ENCODE results near the gene HEXB.
A peak's percentile ranks its signal among the peaks of the same experiment; 100 is the strongest.
"Not testable (repeated sequence)": the region's sequence is repeated elsewhere in the genome, so short reads cannot be mapped to it uniquely, and the experiment has no call there.

The HEXB gene

DNA sequence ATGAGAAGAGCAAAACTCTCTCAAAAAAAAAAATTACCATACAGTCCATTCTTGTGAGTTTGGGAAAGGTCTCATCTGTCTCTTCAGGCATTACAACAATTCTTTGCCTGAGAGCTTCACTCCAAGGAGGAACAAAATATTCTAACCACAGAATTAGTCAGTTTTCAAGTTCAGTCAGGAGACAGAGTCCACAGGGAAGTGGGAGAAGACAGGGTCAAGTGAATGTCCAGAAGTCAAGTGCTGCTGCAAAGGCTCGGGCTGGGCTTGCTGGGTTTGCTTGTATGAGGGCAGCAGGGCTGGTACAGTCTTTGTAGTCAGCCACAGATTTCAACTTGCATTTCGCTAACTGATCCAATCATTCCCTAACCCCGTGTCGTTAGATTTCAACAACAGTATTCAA is 17.6 kb upstream of the HEXB start:
- TF ChIP-seq, protein P1, sequence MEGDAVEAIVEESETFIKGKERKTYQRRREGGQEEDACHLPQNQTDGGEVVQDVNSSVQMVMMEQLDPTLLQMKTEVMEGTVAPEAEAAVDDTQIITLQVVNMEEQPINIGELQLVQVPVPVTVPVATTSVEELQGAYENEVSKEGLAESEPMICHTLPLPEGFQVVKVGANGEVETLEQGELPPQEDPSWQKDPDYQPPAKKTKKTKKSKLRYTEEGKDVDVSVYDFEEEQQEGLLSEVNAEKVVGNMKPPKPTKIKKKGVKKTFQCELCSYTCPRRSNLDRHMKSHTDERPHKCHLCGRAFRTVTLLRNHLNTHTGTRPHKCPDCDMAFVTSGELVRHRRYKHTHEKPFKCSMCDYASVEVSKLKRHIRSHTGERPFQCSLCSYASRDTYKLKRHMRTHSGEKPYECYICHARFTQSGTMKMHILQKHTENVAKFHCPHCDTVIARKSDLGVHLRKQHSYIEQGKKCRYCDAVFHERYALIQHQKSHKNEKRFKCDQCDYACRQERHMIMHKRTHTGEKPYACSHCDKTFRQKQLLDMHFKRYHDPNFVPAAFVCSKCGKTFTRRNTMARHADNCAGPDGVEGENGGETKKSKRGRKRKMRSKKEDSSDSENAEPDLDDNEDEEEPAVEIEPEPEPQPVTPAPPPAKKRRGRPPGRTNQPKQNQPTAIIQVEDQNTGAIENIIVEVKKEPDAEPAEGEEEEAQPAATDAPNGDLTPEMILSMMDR (IDR thresholded peaks at IDR 0.05) = no peak
- no peak for DNase-seq (ENCODE audit: low spot score)
- no peak overlapping the region for H3K27ac ChIP-seq
- H3K4me3 ChIP-seq = no peak overlapping the region

DNA sequence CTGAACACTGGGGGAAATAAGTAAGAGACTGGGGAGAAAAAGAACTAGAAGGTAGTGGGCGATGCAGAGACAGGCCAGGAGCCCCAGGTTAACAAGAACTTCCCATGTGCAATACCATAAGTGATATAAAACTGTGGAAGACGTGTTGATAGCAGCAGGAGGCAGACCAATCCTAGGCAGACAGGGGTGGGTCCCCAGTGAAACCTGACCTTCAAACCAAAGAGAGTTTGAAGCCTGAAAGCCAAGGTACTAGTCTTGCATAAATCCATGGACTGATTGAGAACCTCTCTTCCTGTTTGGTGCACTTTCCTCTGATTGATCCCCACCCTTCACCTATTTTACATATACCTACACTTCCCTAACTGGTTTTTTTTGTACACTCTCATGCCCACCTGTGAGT is 15.2 kb upstream of the HEXB start:
- TF ChIP-seq, protein P1 (IDR thresholded peaks at IDR 0.05) = no peak
- no peak overlapping the region for H3K27ac ChIP-seq
- H3K4me3 ChIP-seq = no peak overlapping the region
- DNase-seq (ENCODE audit: low spot score) = no peak

DNA sequence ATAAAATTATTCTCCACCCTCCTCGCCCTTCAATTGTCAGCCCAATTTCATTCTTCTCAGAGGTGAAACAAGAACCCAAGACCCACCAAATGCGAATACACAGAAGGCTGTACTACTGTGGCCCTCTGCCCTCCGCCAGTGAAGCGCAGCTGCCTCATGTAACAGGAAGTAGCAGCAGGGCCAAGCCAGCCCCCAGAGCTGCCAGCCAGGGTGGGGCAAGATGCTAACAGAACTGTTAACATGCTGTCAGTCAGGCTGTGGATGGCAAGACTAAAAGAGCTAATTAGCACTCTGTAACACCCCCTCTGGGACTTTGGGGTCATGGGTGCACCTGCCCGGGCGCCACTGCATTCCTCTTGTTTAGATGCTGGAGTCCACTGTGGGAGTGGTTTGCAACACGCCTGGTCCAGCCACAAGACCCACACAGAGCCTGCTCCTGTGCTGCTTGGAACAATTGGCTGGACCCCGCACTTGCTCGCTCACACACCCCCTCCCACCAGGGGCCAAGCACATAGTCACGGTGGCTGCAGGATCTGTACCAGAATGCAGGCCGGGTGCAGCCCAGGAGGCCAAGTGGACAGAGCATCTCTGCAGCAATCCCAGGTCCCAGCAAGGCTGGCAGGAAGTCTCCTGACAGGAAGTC is 14.5 kb upstream of the HEXB start:
- DNase-seq (ENCODE audit: low spot score) = no peak
- Histone ChIP-seq H3K4me3 (no peak overlapping the region), H3K27ac (no peak overlapping the region)
- TF ChIP-seq, protein P1 (IDR thresholded peaks at IDR 0.05) = no peak

DNA sequence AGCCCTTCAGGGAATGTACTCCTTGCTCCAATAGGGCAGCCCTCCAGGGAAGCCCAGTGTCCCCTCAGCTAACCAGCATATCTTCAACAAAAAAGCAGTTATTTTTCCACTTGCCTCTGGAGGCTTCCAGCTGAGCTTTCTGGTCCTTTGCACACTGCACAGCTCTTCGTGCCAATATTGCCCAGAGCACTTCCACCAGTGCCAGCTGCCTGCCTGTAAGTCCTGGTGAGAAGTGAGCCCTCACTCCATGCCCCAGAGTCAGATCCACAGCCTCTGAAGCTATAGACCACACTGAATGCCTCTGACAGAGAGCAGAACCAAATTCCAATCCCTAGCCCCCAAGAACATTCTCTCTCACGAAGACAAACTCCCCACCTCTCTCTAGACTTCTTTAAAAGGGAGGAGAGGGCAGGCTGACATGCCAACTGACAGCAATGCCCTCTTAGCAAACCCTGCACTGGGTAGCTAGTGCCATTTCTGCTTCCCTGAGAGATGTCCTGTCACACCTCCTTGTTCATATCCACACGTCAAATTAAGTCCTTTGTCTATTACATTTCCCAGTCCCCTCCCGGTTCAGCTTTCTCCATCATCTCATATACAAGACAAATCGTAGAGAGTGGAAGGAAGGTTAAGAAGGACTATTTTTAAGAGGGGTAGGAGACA is 12.7 kb upstream of the HEXB start:
- DNase-seq (ENCODE audit: low spot score) = no peak
- Histone ChIP-seq H3K4me3 (no peak overlapping the region), H3K27ac (peak overlapping the region in 1 of 2 donors; percentile 40)
- TF ChIP-seq, protein P1 (IDR thresholded peaks at IDR 0.05) = no peak

DNA sequence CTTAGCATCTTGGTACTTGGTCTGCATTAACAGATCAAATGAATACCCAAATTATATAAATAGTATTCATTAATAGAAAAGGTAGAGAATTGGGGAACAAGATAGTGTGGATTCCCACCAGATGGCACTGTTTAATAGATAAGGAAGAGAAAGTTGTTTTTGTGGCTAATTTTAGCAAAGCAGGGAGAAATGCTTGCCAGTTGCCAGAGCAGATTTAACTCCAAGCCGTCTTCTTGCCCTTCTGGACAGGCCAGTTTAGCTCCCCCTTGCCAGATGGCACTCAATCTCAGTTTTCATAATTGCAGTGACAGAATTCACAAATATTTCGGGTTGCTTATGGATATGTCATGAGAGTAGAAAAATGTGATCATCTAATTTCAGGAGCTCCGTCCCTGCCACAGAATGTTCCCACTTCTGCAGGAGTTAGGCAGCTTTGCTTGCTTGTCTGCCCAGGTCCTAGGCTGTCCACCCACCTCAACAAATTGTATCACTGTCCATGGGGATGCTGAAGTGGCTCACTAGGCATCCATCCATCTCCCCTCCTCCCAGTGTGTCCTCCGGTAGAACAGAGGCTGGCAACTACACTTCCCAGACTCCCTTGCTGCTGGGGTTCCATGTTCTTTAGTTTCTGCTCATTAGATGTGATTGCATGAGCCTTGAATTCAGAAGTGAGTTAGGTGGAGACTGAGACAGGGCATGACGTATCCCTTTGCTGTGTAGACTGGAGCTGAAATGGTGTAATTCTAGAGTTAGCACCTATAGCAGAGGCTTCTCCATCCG is 11.8 kb upstream of the HEXB start:
- TF ChIP-seq, protein P1 (IDR thresholded peaks at IDR 0.05) = peak; percentile 36
- no peak for DNase-seq (ENCODE audit: low spot score)
- H3K27ac ChIP-seq = peak overlapping the region; percentile 40 to 62
- peak overlapping the region; percentile 60 for H3K4me3 ChIP-seq

DNA sequence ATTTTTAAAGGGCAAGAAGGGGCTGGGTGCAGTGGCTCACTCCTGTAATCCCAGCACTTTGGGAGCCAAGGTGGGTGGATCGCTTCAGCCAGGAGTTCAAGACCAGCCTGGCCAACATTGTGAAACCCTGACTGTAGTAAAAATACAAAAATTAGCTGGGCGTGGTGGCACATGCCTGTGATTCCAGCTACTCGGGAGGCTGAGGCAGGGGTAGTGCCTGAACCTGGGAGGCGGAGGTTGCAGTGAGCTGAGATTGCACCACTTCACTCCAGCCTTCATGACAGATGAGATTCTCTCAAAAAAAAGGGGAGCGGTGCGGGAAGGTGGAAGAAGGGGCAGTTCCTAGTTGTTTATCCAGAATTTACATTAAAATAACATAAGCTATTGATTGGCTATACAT is 8.6 kb upstream of the HEXB start:
- not testable (repeated sequence) for H3K27ac ChIP-seq; H3K4me3 ChIP-seq; DNase-seq (ENCODE audit: low spot score)

DNA sequence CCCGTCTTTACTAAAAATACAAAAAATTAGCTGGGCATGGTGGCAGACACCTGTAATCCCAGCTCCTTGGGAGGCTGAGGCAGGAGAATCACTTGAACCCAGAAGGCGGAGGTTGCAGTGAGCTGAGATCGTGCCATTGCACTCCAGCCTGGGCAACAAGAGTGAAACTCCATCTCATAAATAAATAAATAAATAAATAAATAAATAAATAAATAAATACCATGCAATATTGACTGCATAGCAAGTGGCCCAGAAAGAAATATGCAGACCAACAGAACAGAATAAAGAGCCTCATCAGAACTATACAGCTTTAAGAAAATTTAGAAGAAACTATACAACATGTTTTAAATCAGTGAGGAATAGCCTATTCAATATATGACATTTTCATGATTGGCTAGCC is 6.9 kb upstream of the HEXB start:
- DNase-seq (ENCODE audit: low spot score); H3K27ac ChIP-seq; H3K4me3 ChIP-seq: not testable (repeated sequence)

DNA sequence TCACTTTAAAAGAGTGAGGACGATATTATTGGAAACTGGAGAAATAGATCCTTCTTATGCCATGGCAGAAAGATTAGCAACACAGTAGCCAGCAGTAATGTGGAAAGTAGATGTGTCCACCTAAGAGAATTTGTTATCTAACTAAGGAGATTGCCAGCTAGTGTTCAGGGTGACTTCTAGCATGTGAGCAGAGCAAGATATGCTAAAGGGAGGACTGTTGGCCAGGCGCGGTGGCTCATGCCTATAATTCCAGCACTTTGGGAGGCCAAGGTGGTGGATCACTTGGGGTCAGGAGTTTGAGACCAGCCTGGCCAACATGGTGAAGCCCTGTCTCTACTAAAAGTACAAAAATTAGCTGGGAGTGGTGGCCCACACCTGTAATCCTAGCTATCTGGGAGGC is 5.7 kb upstream of the HEXB start:
- H3K27ac ChIP-seq; DNase-seq (ENCODE audit: low spot score); H3K4me3 ChIP-seq: not testable (repeated sequence)
